Ovary (tissue), 3 donors: ENCODE measurements around the gene DTD1.

Experiments used
- POLR2A ChIP-seq: fragments of 450-650 bp; IDR thresholded peaks from one replicate; pipeline ENCODE4 v1.6.1; 2017; ENCODE audit warnings: antibody characterized with exemption, mild to moderate bottlenecking, moderate library complexity
- TF ChIP-seq, protein P1 (sequence below), 3 donors: fragments of 450-650 bp in 2 of 3; fragments of 200-600 bp in 1 of 3; IDR thresholded peaks; one replicate each; pipeline versions ENCODE4 v1.5.1 to v1.8.0; 2016 to 2022; ENCODE audit warnings: antibody characterized with exemption in 3 of 3, mild to moderate bottlenecking in 1 of 3
- donor health status: DM: no; HTN: no; CAD: no.

DNA sequence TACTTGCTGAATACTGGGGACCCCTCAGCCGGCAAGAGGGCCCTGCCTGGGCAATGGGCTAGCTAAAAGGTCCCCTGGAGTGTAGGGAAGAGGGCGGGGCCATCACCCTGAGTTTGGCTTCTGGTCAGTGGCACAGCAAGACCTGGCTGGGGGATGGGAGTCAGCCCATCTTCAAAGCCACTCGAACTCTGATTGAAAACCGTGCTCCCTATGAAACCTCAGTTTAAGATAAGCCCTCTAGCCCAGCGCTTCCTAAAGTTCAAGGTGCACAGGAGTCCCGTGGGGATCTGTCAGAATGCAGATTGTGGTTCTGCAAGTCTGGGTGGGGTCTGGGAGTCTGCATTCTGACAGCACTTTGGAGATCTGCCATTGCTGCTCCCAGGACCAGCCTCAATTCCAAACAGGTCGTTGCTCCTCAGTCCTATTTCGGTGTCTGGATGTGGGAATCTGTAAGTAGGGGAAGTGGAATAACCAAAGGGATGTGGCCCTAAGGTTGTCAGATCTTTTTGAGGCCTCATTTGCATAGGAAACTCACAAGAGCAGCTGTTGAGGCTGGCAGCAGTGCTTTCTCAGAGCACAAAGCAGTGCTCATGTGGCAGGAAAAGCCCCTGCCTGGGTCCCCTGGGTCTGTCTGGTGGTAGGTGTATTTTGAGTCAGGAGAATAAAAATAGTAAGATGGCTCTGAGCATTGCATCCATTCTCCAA lies 140.5 kb downstream of the DTD1 start:
- no peak for TF ChIP-seq POLR2A
- TF ChIP-seq, protein P1, sequence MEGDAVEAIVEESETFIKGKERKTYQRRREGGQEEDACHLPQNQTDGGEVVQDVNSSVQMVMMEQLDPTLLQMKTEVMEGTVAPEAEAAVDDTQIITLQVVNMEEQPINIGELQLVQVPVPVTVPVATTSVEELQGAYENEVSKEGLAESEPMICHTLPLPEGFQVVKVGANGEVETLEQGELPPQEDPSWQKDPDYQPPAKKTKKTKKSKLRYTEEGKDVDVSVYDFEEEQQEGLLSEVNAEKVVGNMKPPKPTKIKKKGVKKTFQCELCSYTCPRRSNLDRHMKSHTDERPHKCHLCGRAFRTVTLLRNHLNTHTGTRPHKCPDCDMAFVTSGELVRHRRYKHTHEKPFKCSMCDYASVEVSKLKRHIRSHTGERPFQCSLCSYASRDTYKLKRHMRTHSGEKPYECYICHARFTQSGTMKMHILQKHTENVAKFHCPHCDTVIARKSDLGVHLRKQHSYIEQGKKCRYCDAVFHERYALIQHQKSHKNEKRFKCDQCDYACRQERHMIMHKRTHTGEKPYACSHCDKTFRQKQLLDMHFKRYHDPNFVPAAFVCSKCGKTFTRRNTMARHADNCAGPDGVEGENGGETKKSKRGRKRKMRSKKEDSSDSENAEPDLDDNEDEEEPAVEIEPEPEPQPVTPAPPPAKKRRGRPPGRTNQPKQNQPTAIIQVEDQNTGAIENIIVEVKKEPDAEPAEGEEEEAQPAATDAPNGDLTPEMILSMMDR (IDR thresholded peaks at IDR 0.05), result no peak
